GM20000 (cell line): Measurements from ENCODE around the gene GAS2.

Experiments
- DNase-seq: peaks from one replicate; pipeline ENCODE4 v3.0.0; 2012; ENCODE audit warnings: low spot score
- TF ChIP-seq, protein P1 (sequence below): IDR thresholded peaks from 2 replicates; pipeline ENCODE4 v1.5.1; 2012; ENCODE audit warnings: mild to moderate bottlenecking, control low read depth; ENCODE audit errors: extremely low read depth, missing control alignments

Gene GAS2

GRCh38 chr11:22807391-22807790 is 141.0 kb downstream of the GAS2 start:
- no peak for DNase-seq
- TF ChIP-seq, protein P1, sequence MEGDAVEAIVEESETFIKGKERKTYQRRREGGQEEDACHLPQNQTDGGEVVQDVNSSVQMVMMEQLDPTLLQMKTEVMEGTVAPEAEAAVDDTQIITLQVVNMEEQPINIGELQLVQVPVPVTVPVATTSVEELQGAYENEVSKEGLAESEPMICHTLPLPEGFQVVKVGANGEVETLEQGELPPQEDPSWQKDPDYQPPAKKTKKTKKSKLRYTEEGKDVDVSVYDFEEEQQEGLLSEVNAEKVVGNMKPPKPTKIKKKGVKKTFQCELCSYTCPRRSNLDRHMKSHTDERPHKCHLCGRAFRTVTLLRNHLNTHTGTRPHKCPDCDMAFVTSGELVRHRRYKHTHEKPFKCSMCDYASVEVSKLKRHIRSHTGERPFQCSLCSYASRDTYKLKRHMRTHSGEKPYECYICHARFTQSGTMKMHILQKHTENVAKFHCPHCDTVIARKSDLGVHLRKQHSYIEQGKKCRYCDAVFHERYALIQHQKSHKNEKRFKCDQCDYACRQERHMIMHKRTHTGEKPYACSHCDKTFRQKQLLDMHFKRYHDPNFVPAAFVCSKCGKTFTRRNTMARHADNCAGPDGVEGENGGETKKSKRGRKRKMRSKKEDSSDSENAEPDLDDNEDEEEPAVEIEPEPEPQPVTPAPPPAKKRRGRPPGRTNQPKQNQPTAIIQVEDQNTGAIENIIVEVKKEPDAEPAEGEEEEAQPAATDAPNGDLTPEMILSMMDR, result no peak

GRCh38 chr11:22807855-22808570 is 141.6 kb downstream of the GAS2 start:
- peak; percentile 19 for DNase-seq
- TF ChIP-seq, protein P1, result no peak

- DNase-seq, result no peak
- TF ChIP-seq, protein P1, result no peak
Observed at GRCh38 chr11:22808571-22809197, 142.3 kb downstream of the GAS2 start.

DNA sequence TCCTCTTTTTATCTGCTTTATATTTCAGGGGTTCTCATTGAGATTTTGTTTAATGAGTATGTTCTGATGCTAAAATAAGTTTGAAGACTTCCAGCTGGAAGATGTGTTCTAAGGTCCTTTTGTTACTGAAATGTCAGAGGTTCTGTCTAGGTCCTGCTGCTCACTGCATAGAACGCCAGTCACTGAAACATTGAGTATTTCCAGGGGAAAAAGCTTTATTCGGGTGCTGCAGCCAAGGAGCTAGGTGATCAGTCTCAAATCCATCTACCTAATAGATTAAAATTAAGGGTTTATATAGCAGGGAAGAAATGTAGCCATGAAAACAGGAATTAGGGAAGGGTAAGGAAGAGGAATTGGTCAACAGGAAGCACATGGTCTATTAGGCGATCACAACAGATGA is 143.5 kb downstream of the GAS2 start:
- DNase-seq, result no peak
- TF ChIP-seq, protein P1, result no peak

DNA sequence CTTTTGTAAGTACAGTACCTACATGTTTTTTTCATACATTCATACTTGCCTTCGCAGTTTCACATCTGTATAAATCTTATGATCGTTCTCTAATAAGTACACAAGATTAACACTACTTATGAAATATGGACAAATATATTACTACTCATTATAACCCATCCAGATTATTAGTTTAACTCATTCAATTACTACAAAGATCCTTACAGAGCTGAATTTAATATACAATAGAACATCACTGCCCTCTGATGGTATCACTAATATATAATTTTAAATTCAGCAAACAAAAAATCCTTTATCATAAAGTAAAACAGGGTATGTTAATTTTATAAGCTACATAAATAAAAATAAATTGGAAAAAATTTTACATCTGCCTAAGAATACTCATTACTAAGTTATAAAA is 155.8 kb downstream of the GAS2 start:
- no peak for DNase-seq
- TF ChIP-seq, protein P1, result no peak

DNA sequence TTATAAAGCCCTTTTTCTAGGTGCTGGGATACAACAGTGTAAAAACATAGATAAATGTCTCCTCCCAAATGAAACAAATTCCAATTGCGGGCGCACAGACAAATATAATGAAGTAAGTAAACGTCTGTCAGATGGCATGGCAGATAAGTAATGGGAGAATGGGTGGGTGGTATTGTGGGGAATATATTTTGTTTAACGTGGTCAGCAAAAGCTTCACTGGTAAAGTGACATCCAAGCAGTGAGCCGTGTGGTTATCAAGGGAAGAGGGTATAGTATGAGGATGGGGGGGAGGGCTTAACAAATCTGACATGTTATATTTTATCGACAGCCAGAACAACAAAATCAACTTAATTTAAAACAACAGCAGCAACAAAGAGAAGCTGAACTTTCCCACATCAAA is 162.0 kb downstream of the GAS2 start:
- no peak for DNase-seq
- TF ChIP-seq, protein P1, result no peak

- DNase-seq, result peak; percentile 92
- TF ChIP-seq, protein P1, result peak; percentile 80
Observed at GRCh38 chr11:22829231-22830081, 163.0 kb downstream of the GAS2 start, which contains the start of gene SVIP. SVIP (minus strand) TSS chr11:22829801; CDS start chr11:22829748, 53 bp downstream.
